Neural cell (in vitro differentiated cells): ENCODE results near the gene TTC23. TPM values are rescaled to one million over a fixed set of nuclear protein-coding genes. Genes with fewer than 3 reads are reported as not detected.

Experiments
- H2AFZ ChIP-seq: fragments of 200-600, 300-800 bp; sonication (generic), shearing (Covaris generic); 2 replicates; pipeline ENCODE4 v1.6.0; 2014; ENCODE audit warnings: low read depth, mild to moderate bottlenecking, antibody characterized with exemption, low read length, moderate library complexity
- H3F3A ChIP-seq: fragments of 200-600 bp; shearing (Covaris generic); 2 replicates; pipeline ENCODE4 v1.6.1; 2016; ENCODE audit warnings: mild to moderate bottlenecking, moderate library complexity, mixed read lengths, antibody characterized with exemption, low read length; ENCODE audit not compliant: insufficient read depth, poor library complexity, severe bottlenecking
- H3K27ac ChIP-seq: fragments of 200-600, 300-800 bp; sonication (generic), shearing (Covaris generic); 2 replicates; pipeline ENCODE4 v1.5.1; 2014; ENCODE audit warnings: mild to moderate bottlenecking, low read length, moderate library complexity
- H3K27me3 ChIP-seq: fragments of 300-800, 200-600 bp; sonication (generic), shearing (Covaris generic); 2 replicates; pipeline ENCODE4 v1.6.0; 2014; ENCODE audit warnings: mild to moderate bottlenecking, low read depth, low read length, moderate library complexity; ENCODE audit not compliant: insufficient read depth
- H3K36me3 ChIP-seq: fragments of 300-800, 200-600 bp; sonication (generic), shearing (Covaris generic); 2 replicates; pipeline ENCODE4 v1.5.1; 2014; ENCODE audit warnings: mild to moderate bottlenecking, antibody characterized with exemption, low read length, moderate library complexity; ENCODE audit not compliant: insufficient read depth
- H3K4me2 ChIP-seq: fragments of 300-800, 200-600 bp; sonication (generic), shearing (Covaris generic); 2 replicates; pipeline ENCODE4 v1.6.0; 2014; ENCODE audit warnings: mild to moderate bottlenecking, low read length
- H3K4me3 ChIP-seq: fragments of 300-800, 200-600 bp; sonication (generic), shearing (Covaris generic); 2 replicates; pipeline ENCODE4 v1.5.1; 2014; ENCODE audit warnings: mild to moderate bottlenecking, low read length, moderate library complexity
- H3K79me2 ChIP-seq: fragments of 200-600 bp; shearing (Covaris generic); replicated peaks from 2 replicates; pipeline ENCODE4 v1.6.0; 2014; ENCODE audit warnings: mild to moderate bottlenecking, low read length, moderate library complexity; ENCODE audit not compliant: insufficient read depth
- H3K9ac ChIP-seq: fragments of 300-800, 200-600 bp; sonication (generic), shearing (Covaris generic); 2 replicates; pipeline ENCODE4 v1.6.1; 2016; ENCODE audit warnings: mild to moderate bottlenecking, low read length, mixed read lengths
- H3K9me2 ChIP-seq: fragments of 200-600 bp; shearing (Covaris generic); 2 replicates; pipeline ENCODE4 v1.6.1; 2016; ENCODE audit warnings: mild to moderate bottlenecking, low read length, mixed read lengths; ENCODE audit not compliant: insufficient read depth
- H3K9me3 ChIP-seq: fragments of 200-600, 300-800 bp; sonication (generic), shearing (Covaris generic); 2 replicates; pipeline ENCODE4 v1.6.1; 2016; ENCODE audit warnings: mild to moderate bottlenecking, mixed run types, low read length, moderate library complexity, mixed read lengths
- H4K20me1 ChIP-seq: fragments of 200-600 bp; shearing (Covaris generic); 2 replicates; pipeline ENCODE4 v1.6.1; 2016; ENCODE audit warnings: mild to moderate bottlenecking, mixed run types; ENCODE audit not compliant: insufficient read depth
- EP300 ChIP-seq: fragments of 450-650 bp; conservative IDR thresholded peaks from 2 replicates; pipeline ENCODE4 v1.6.1; 2014; ENCODE audit warnings: antibody characterized with exemption, mild to moderate bottlenecking, moderate library complexity; ENCODE audit not compliant: poor library complexity, severe bottlenecking
- EZH2 ChIP-seq: fragments of 200-600, 300-800 bp; shearing (Covaris generic), sonication (generic); IDR thresholded peaks from 2 replicates; pipeline ENCODE4 v1.6.1; 2014; ENCODE audit warnings: antibody characterized with exemption, low read length, borderline replicate concordance, mild to moderate bottlenecking; ENCODE audit not compliant: insufficient read depth, poor library complexity, severe bottlenecking
- MXI1 ChIP-seq: fragments of 450-650 bp; conservative IDR thresholded peaks from 2 replicates; pipeline ENCODE4 v1.6.1; 2014; ENCODE audit warnings: antibody characterized with exemption, mild to moderate bottlenecking; ENCODE audit not compliant: poor library complexity, severe bottlenecking
- POLR2AphosphoS5 ChIP-seq: IDR thresholded peaks from 2 replicates; pipeline ENCODE4 v1.6.1; 2012
- RAD21 ChIP-seq: fragments of 450-650 bp; conservative IDR thresholded peaks from 2 replicates; pipeline ENCODE4 v1.6.1; 2014; ENCODE audit warnings: antibody characterized with exemption, mild to moderate bottlenecking, moderate library complexity
- SMC3 ChIP-seq: fragments of 450-650 bp; conservative IDR thresholded peaks from 2 replicates; pipeline ENCODE4 v1.6.1; 2014; ENCODE audit warnings: antibody characterized with exemption, mild to moderate bottlenecking, moderate library complexity; ENCODE audit not compliant: poor library complexity
- TAF1 ChIP-seq: IDR thresholded peaks from 2 replicates; pipeline ENCODE4 v1.6.1; 2012; ENCODE audit warnings: low read depth
- polyA plus RNA-seq: library from polyadenylated mRNA; depleted of rRNA; stranded (reverse); fragments of >200 nt; gene quantifications from 2 replicates; pipeline ENCODE4 v1.2.3, GENCODE V29; 2014
- TF ChIP-seq, protein P1 (sequence below): fragments of 450-650 bp; IDR thresholded peaks from 2 replicates; pipeline ENCODE4 v1.5.1; 2014; ENCODE audit warnings: antibody characterized with exemption, mild to moderate bottlenecking, moderate library complexity; ENCODE audit not compliant: poor library complexity, severe bottlenecking
- TF ChIP-seq, protein P2 (sequence below): IDR thresholded peaks from 2 replicates; pipeline ENCODE4 v1.6.1; 2012; ENCODE audit warnings: borderline replicate concordance

Gene TTC23
- polyA plus RNA-seq, 1 donor from 2014 or later: 6.2 TPM

DNA sequence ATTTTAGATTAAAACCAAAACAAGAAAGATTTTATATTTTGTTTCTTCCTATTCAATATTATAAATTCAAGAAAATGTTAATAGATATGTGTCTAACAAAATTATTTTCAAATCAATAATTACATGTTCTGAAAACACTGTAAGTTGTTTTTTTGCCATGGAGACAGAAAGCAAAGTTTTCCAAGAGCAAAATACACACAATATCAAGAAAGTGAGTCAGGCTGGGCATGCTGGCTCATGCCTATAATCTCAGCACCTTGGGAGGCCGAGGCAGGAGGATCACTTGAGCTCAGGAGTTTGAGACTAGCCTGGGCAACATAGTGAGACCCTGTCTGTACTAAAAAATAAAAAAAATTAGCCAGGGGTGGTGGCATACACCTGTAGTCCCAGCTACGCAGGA lies 71.7 kb downstream of the TTC23 start:
- Histone ChIP-seq H3K9me3 (no peaks in the 10 kb centered on the region), H3F3A (no peaks in the 10 kb centered on the region), H3K27me3 (no peaks in the 10 kb centered on the region), H3K4me2 (no peak overlapping the region), H4K20me1 (no peaks in the 10 kb centered on the region), H3K9me2 (no peaks in the 10 kb centered on the region), H2AFZ (no peak overlapping the region), H3K36me3 (no peaks in the 10 kb centered on the region), H3K4me3 (no peak overlapping the region), H3K79me2 (no peaks in the 10 kb centered on the region), H3K9ac (no peak overlapping the region), H3K27ac (no peak overlapping the region)
- no peak for TF ChIP-seq POLR2AphosphoS5
- no peak for TF ChIP-seq MXI1
- TF ChIP-seq, protein P1, sequence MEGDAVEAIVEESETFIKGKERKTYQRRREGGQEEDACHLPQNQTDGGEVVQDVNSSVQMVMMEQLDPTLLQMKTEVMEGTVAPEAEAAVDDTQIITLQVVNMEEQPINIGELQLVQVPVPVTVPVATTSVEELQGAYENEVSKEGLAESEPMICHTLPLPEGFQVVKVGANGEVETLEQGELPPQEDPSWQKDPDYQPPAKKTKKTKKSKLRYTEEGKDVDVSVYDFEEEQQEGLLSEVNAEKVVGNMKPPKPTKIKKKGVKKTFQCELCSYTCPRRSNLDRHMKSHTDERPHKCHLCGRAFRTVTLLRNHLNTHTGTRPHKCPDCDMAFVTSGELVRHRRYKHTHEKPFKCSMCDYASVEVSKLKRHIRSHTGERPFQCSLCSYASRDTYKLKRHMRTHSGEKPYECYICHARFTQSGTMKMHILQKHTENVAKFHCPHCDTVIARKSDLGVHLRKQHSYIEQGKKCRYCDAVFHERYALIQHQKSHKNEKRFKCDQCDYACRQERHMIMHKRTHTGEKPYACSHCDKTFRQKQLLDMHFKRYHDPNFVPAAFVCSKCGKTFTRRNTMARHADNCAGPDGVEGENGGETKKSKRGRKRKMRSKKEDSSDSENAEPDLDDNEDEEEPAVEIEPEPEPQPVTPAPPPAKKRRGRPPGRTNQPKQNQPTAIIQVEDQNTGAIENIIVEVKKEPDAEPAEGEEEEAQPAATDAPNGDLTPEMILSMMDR: no peak
- TF ChIP-seq RAD21: no peak
- TF ChIP-seq TAF1: no peak
- no peak for TF ChIP-seq EZH2
- TF ChIP-seq, protein P2, sequence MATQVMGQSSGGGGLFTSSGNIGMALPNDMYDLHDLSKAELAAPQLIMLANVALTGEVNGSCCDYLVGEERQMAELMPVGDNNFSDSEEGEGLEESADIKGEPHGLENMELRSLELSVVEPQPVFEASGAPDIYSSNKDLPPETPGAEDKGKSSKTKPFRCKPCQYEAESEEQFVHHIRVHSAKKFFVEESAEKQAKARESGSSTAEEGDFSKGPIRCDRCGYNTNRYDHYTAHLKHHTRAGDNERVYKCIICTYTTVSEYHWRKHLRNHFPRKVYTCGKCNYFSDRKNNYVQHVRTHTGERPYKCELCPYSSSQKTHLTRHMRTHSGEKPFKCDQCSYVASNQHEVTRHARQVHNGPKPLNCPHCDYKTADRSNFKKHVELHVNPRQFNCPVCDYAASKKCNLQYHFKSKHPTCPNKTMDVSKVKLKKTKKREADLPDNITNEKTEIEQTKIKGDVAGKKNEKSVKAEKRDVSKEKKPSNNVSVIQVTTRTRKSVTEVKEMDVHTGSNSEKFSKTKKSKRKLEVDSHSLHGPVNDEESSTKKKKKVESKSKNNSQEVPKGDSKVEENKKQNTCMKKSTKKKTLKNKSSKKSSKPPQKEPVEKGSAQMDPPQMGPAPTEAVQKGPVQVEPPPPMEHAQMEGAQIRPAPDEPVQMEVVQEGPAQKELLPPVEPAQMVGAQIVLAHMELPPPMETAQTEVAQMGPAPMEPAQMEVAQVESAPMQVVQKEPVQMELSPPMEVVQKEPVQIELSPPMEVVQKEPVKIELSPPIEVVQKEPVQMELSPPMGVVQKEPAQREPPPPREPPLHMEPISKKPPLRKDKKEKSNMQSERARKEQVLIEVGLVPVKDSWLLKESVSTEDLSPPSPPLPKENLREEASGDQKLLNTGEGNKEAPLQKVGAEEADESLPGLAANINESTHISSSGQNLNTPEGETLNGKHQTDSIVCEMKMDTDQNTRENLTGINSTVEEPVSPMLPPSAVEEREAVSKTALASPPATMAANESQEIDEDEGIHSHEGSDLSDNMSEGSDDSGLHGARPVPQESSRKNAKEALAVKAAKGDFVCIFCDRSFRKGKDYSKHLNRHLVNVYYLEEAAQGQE: no peak
- TF ChIP-seq EP300: no peak
- TF ChIP-seq SMC3: no peak

DNA sequence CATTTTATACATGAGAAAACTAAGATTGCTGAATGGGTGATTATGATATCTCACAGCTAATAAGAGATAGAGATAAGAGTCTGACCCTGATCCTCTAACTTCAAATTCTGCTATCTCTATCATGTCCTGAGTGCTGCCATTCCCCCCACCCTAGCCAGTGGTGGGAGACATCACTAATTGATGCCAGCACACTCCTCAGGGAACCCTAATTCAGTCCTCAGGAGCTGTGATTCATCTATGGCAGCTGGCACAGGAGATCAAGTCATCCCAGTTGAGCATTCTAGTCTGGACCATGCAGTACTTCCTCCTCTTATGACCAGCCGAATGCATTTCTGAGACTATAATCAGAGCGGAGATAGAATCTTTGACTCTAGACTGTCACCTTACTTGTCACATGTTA lies 72.6 kb downstream of the TTC23 start:
- no peak for TF ChIP-seq MXI1
- no peak for TF ChIP-seq POLR2AphosphoS5
- no peak for TF ChIP-seq EP300
- no peak for TF ChIP-seq EZH2
- no peak for TF ChIP-seq RAD21
- TF ChIP-seq, protein P2: no peak
- no peak for TF ChIP-seq SMC3
- TF ChIP-seq, protein P1: no peak
- no peak for TF ChIP-seq TAF1
- Histone ChIP-seq H3K27ac (no peak overlapping the region), H3K36me3 (no peaks in the 10 kb centered on the region), H3K9me2 (no peaks in the 10 kb centered on the region), H3K9ac (no peak overlapping the region), H3K4me3 (no peak overlapping the region), H3K27me3 (no peaks in the 10 kb centered on the region), H3F3A (no peaks in the 10 kb centered on the region), H3K4me2 (no peak overlapping the region), H3K9me3 (no peaks in the 10 kb centered on the region), H4K20me1 (no peaks in the 10 kb centered on the region), H2AFZ (no peak overlapping the region), H3K79me2 (no peaks in the 10 kb centered on the region)
